Endothelial cell of umbilical vein (primary cell): Measurements from ENCODE around the gene DIP2B. TPM values are rescaled to one million over a fixed set of nuclear protein-coding genes. Genes with fewer than 3 reads are reported as not detected.
A peak's percentile ranks its signal among the peaks of the same experiment; 100 is the strongest.

Experiments
- BruUV-seq: library from RNA; stranded (reverse); fragments of 400-500 nt; replicated peaks from 2 replicates; lab custom pipeline; 2021; lab: Mats Ljungman, UMichigan
- CTCF ChIA-PET: fragments of 300-600, 350-600 bp; sonication (Branson Sonifier 250); formaldehyde crosslinking; loops from one replicate; lab custom pipeline; 2021; ENCODE audit warnings: antibody characterized with exemption, inconsistent platforms; lab: Charles Lee
- POLR2A ChIA-PET: fragments of 300-600, 350-600 bp; sonication (Branson Sonifier 250); formaldehyde crosslinking; loops from one replicate; lab custom pipeline; 2021; ENCODE audit warnings: antibody characterized with exemption, inconsistent platforms; lab: Charles Lee
- DNase-seq: peaks from one replicate; pipeline ENCODE4 v3.0.0-alpha.2; 2011; ENCODE audit warnings: low read depth, low spot score
- FAIRE-seq: peaks from 2 replicates; lab custom pipeline; 2011; peaks lifted over from hg19 to GRCh38; lab: Jason Lieb, UNC
- H2AFZ ChIP-seq: 2 replicates; pipeline ENCODE4 v1.6.0; 2012; ENCODE audit warnings: low read depth, low read length, control low read depth, inconsistent platforms
- H3K27ac ChIP-seq: 2 replicates; pipeline ENCODE4 v1.5.1; 2011; ENCODE audit warnings: low read depth, mild to moderate bottlenecking, control low read depth, low read length, moderate library complexity; ENCODE audit not compliant: insufficient read depth
- H3K27me3 ChIP-seq, 2 experiments: 2 replicates each; pipeline versions ENCODE4 v1.6.0 to v1.6.1; 2011; ENCODE audit warnings: low read length in 2 of 2, mixed read lengths in 1 of 2; ENCODE audit not compliant: control insufficient read depth in 2 of 2, insufficient read depth in 2 of 2
- H3K36me3 ChIP-seq, 2 experiments: 2 replicates in 1 of 2; 3 replicates in 1 of 2; pipeline ENCODE4 v1.5.1; 2011; ENCODE audit warnings: low read length in 2 of 2, mild to moderate bottlenecking in 1 of 2, moderate library complexity in 1 of 2; ENCODE audit not compliant: control insufficient read depth in 2 of 2, insufficient read depth in 2 of 2; ENCODE audit errors: extremely low read depth in 1 of 2
- H3K4me1 ChIP-seq: 3 replicates; pipeline ENCODE4 v1.5.1; 2011; ENCODE audit warnings: mild to moderate bottlenecking, low read length; ENCODE audit not compliant: control insufficient read depth, insufficient read depth; ENCODE audit errors: extremely low read depth
- H3K4me2 ChIP-seq: 2 replicates; pipeline ENCODE4 v1.6.1; 2011; ENCODE audit warnings: low read length, control low read depth, mixed read lengths; ENCODE audit not compliant: insufficient read depth
- H3K4me3 ChIP-seq, 3 experiments: fragments of 200-600 bp in 1 of 3; sonication (generic), shearing (Covaris generic) in 1 of 3; replicated peaks in 1 of 3; 2 replicates each; pipeline ENCODE4 v1.5.1; 2011 to 2016; ENCODE audit warnings: control low read depth in 3 of 3, low read length in 3 of 3, mild to moderate bottlenecking in 2 of 3, inconsistent platforms in 1 of 3, low read depth in 1 of 3, moderate library complexity in 1 of 3; ENCODE audit not compliant: insufficient read depth in 1 of 3
- H3K79me2 ChIP-seq: 2 replicates; pipeline ENCODE4 v1.6.0; 2012; ENCODE audit warnings: low read length, inconsistent platforms; ENCODE audit not compliant: control insufficient read depth, insufficient read depth
- H3K9ac ChIP-seq: replicated peaks from 2 replicates; pipeline ENCODE3; 2011; ENCODE audit warnings: low read length, control low read depth; ENCODE audit not compliant: insufficient read depth; ENCODE audit errors: extremely low read depth
- H3K9me1 ChIP-seq: replicated peaks from 3 replicates; pipeline ENCODE4 v1.6.0; 2011; ENCODE audit warnings: mild to moderate bottlenecking, low read length; ENCODE audit not compliant: control insufficient read depth, insufficient read depth; ENCODE audit errors: extremely low read depth
- H3K9me3 ChIP-seq: replicated peaks from 2 replicates; pipeline ENCODE4 v1.5.1; 2012; ENCODE audit warnings: low read length, inconsistent platforms; ENCODE audit not compliant: control insufficient read depth, insufficient read depth
- H4K20me1 ChIP-seq: replicated peaks from 2 replicates; pipeline ENCODE3; 2011; ENCODE audit warnings: mild to moderate bottlenecking, low read length; ENCODE audit not compliant: control insufficient read depth, insufficient read depth; ENCODE audit errors: extremely low read depth
- GATA2 ChIP-seq: IDR thresholded peaks from 2 replicates; pipeline ENCODE4 v1.7.0; 2011; ENCODE audit warnings: low read depth, mild to moderate bottlenecking, moderate library complexity, mixed read lengths, low read length; ENCODE audit not compliant: insufficient read length, insufficient read depth
- MYC ChIP-seq: IDR thresholded peaks from one replicate; pipeline ENCODE4 v1.6.1; 2011; ENCODE audit warnings: mild to moderate bottlenecking, low read depth, low read length
- dilution Hi-C: fragments of 300-500 bp; cut with MboI; formaldehyde crosslinking; loops from one replicate; pipeline ENCODE4 v1.15.0; 2019; ENCODE audit warnings: low sequenced_read_pairs; ENCODE audit not compliant: extremely low pct_ligation_motif_present
- intact Hi-C: fragments of 100-400 bp; cut with micrococcal nuclease; formaldehyde crosslinking; loops from one replicate; pipeline ENCODE4 v1.10.0; 2022
- polyA plus RNA-seq, 4 experiments: library from polyadenylated mRNA; depleted of rRNA in 3 of 4; stranded (reverse) in 3 of 4; unstranded in 1 of 4; fragments of >200 nt; gene quantifications; 2 replicates each; pipeline versions ENCODE4 v1.2.1 to v1.2.3, GENCODE V29; 2011 to 2012; ENCODE audit warnings: missing spikeins in 1 of 4
- total RNA-seq: library from RNA; stranded (reverse); gene quantifications from 2 replicates; pipeline ENCODE4 v1.2.3, GENCODE V29; 2021

The DIP2B gene
- total and polyA plus RNA-seq, 2 donors (not counting 3 experiments of a cell fraction or from before 2014, with no cell fraction given) = 14.5 to 28.0 TPM

- no peaks in the 10 kb centered on the region for H4K20me1 ChIP-seq
- ChIA-PET CTCF (interaction anchor here (1.0 to 2.2 kb wide), 3 partner anchors 19 to 198 kb away, joined by 3 to 30 read pairs (median 3); partner anchors contain the start of gene ATF1), POLR2A (no interaction called here)
- no peaks in the 10 kb centered on the region for H3K9me3 ChIP-seq
- DNase-seq (no peak), FAIRE-seq (peak; percentile 15)
- peak overlapping the region; percentile 98 for H3K27ac ChIP-seq
- H3K9ac ChIP-seq = no peak overlapping the region
- dilution Hi-C loops (no loop called here), intact Hi-C loops (loop anchor here (2.0 kb wide), 1 partner anchor 23 kb away; the partner anchor contains the start of gene ATF1)
- H3K27me3 ChIP-seq = no peaks in the 10 kb centered on the region
- no TSS peak for BruUV-seq
- TF ChIP-seq GATA2 = no peak
- no peaks in the 10 kb centered on the region for H3K9me1 ChIP-seq
- peaks cover 21% of the 10 kb centered on the region for H3K4me1 ChIP-seq
- no peak overlapping the region for H3K4me2 ChIP-seq
- peaks cover 13% of the 10 kb centered on the region for H3K79me2 ChIP-seq
- H2AFZ ChIP-seq = no peak overlapping the region
- H3K36me3 ChIP-seq = no peaks in the 10 kb centered on the region
- H3K4me3 ChIP-seq = no peak overlapping the region
Observed at GRCh38 chr12:50787618-50788017, 282.8 kb downstream of the DIP2B start.

- CTCF ChIA-PET = interaction anchor here (2.2 kb wide), 1 partner anchor 24 kb away, joined by 30 read pairs; the partner anchor contains the start of gene ATF1
- no TSS peak for BruUV-seq
- Histone ChIP-seq H3K79me2 (peaks cover 13% of the 10 kb centered on the region), H3K36me3 (no peaks in the 10 kb centered on the region), H4K20me1 (no peaks in the 10 kb centered on the region), H3K9me1 (no peaks in the 10 kb centered on the region), H3K4me3 (no peak overlapping the region), H3K9me3 (no peaks in the 10 kb centered on the region), H3K9ac (no peak overlapping the region), H3K4me1 (peaks cover 21% of the 10 kb centered on the region), H3K27ac (no peak overlapping the region), H3K27me3 (no peaks in the 10 kb centered on the region), H3K4me2 (no peak overlapping the region), H2AFZ (no peak overlapping the region)
- DNase-seq = no peak
- TF ChIP-seq MYC = no peak
- FAIRE-seq = no peak
- intact Hi-C loops = no loop called here
- dilution Hi-C loops = no loop called here
- POLR2A ChIA-PET = no interaction called here
Observed at GRCh38 chr12:50788561-50788960, 283.8 kb downstream of the DIP2B start.
